AG04450 (cell line): Measurements from ENCODE around the gene PMP22. TPM values are rescaled to one million over a fixed set of nuclear protein-coding genes. Genes with fewer than 3 reads are reported as not detected.

Source experiments
- CTCF ChIA-PET: fragments of 300-600, 350-600 bp; formaldehyde crosslinking; extraction: SDS; loops from one replicate; lab custom pipeline; 2022; ENCODE audit warnings: antibody characterized with exemption, inconsistent platforms; lab: Charles Lee
- POLR2A ChIA-PET: fragments of 350-600 bp; formaldehyde crosslinking; extraction: SDS; loops from one replicate; lab custom pipeline; 2021; ENCODE audit warnings: antibody characterized with exemption, inconsistent platforms; lab: Yijun Ruan, JAX
- DNase-seq: peaks from one replicate; pipeline ENCODE4 v3.0.0-alpha.2; 2011; ENCODE audit warnings: low read depth, low spot score
- H3K27ac ChIP-seq: one replicate; pipeline ENCODE4 v1.5.1; 2012; ENCODE audit warnings: low read depth, low read length, control low read depth
- H3K27me3 ChIP-seq: one replicate; pipeline ENCODE4 v1.6.0; 2012; ENCODE audit warnings: low read length; ENCODE audit not compliant: control insufficient read depth, insufficient read depth
- H3K4me3 ChIP-seq: 2 replicates; pipeline ENCODE4 v1.5.1; 2011; ENCODE audit warnings: mild to moderate bottlenecking, low read depth, low read length, control low read depth
- H3K9me3 ChIP-seq: 2 replicates; pipeline ENCODE4 v1.5.1; 2012; ENCODE audit warnings: low read length; ENCODE audit not compliant: control insufficient read depth, insufficient read depth
- polyA plus RNA-seq: library from polyadenylated mRNA; depleted of rRNA; stranded (reverse); fragments of >200 nt; gene quantifications from 2 replicates; pipeline ENCODE4 v1.2.3, GENCODE V29; 2011
- TF ChIP-seq, protein P1 (sequence below): IDR thresholded peaks from 2 replicates; pipeline ENCODE4 v1.5.1; 2011; ENCODE audit warnings: low read depth, low read length, control low read depth, inconsistent platforms

The PMP22 gene
- polyA plus RNA-seq, 1 experiment: 204 TPM

DNA sequence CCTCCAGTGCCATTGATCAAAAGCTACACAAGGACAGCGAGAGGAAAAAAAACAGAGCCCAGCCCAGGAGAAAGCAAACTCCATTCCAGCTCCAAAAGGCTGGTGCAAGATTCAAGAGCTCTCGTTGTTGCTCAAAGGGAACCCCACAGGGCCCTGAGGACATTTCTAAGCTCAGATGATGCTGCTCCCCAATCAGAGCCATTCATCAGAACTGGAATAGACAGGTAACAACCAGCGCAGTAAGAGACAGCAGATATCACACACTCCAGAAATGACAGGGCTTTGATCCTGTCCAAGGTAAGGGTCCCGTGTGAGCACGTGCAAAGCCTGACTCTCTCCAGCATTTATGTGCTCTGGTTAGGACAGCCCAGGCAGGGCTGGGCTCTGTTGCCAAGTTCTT, 20.1 kb downstream of the PMP22 start:
- no peak for DNase-seq
- POLR2A ChIA-PET: interaction anchor here (0.6 kb wide), 1 partner anchor 120 kb away, joined by 3 read pairs; no protein-coding TSS in a partner anchor
- Histone ChIP-seq H3K9me3 (no peaks in the 10 kb centered on the region), H3K27ac (no peak overlapping the region), H3K4me3 (no peak overlapping the region), H3K27me3 (no peaks in the 10 kb centered on the region)
- CTCF ChIA-PET: interaction anchor here (1.9 kb wide), 1 partner anchor 13 kb away, joined by 6 read pairs; no protein-coding TSS in a partner anchor
- TF ChIP-seq, protein P1, sequence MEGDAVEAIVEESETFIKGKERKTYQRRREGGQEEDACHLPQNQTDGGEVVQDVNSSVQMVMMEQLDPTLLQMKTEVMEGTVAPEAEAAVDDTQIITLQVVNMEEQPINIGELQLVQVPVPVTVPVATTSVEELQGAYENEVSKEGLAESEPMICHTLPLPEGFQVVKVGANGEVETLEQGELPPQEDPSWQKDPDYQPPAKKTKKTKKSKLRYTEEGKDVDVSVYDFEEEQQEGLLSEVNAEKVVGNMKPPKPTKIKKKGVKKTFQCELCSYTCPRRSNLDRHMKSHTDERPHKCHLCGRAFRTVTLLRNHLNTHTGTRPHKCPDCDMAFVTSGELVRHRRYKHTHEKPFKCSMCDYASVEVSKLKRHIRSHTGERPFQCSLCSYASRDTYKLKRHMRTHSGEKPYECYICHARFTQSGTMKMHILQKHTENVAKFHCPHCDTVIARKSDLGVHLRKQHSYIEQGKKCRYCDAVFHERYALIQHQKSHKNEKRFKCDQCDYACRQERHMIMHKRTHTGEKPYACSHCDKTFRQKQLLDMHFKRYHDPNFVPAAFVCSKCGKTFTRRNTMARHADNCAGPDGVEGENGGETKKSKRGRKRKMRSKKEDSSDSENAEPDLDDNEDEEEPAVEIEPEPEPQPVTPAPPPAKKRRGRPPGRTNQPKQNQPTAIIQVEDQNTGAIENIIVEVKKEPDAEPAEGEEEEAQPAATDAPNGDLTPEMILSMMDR: no peak

DNA sequence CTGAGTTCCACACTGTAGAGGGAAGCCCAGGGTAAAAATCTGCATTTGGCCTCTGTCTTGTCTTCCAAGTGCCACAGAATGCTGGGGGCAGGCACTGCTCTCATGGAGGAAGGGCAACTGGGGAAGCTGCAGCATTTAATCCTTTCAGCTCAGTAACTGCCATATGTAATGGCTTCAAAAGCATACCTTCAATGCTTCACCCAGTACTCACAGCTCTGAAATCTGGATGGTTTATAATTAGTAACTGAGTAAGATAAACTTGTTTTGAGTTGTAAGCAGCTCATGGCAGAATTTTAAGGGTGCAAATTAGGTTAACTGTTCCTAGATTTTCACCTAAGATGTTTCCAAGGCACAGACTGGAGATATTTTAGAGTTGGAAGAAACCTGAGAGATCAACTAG, 24.5 kb downstream of the PMP22 start:
- Histone ChIP-seq H3K4me3 (no peak overlapping the region), H3K27ac (no peak overlapping the region), H3K9me3 (no peaks in the 10 kb centered on the region), H3K27me3 (no peaks in the 10 kb centered on the region)
- DNase-seq: no peak
- ChIA-PET POLR2A (no interaction called here), CTCF (interaction anchor here (0.7 to 1.6 kb wide), 3 partner anchors 16 to 262 kb away, joined by 4 to 7 read pairs (median 5); no protein-coding TSS in a partner anchor)
- TF ChIP-seq, protein P1: no peak

GRCh38 chr17:15239491-15239890, 25.6 kb downstream of the PMP22 start:
- TF ChIP-seq, protein P1: no peak
- H3K27ac ChIP-seq: no peak overlapping the region
- H3K27me3 ChIP-seq: no peaks in the 10 kb centered on the region
- no peak overlapping the region for H3K4me3 ChIP-seq
- POLR2A ChIA-PET: no interaction called here
- H3K9me3 ChIP-seq: no peaks in the 10 kb centered on the region
- CTCF ChIA-PET: interaction anchor here (1.6 kb wide), 1 partner anchor 263 kb away, joined by 7 read pairs; no protein-coding TSS in a partner anchor
- DNase-seq: no peak

DNA sequence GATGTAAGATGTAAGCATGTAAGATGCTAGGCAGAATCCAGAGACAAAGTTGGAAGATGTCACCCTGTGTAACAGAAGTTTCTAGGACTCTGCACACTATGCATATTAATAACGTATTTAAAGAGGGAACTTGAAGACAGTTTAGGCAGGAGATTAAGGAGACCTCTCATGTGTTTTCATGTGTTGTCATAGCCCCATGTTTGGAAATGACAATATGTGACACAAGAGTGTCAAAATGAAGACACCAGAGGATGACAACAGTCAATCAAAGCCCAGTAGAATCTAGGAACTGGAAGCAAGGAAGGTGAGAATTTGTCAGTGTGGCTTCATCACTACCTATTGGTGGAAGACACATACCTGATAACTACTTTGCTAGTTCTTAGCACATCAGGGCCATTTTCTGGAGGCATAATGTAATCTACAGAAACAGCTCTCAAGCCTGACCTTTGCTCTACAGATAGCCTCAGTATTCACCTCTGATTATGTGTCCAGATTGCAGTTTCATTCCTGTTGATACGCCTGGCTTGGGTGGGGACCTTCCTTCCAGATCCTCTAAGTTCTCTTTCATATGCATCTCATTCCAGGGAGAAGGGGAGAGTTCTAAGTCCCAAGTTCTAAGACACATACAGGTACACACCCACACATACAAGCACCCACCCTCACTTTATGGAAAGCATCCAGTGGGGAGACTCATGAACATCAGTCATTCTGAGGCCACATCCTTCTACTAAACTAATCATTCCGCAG, 26.3 kb downstream of the PMP22 start:
- TF ChIP-seq, protein P1: no peak

DNA sequence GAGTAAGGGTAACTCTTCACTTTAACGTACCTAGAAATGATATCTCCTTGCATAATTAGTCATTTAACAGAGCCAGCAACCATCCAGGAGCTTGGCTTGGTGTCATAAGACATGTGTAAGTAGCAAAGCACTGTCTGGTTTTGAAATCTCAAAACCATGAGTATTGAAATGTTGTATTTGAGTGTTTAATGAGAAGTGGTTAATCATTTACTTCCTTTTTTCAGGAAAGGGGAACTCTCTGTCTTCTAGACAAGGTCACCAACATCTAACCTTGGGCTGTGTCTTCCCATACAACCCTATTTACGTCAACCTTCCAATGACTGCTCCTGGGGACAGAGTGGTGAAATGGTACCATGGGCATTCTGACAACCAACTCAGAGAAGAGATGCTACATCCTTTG, 27.1 kb downstream of the PMP22 start:
- DNase-seq: no peak
- TF ChIP-seq, protein P1: no peak
- no peaks in the 10 kb centered on the region for H3K9me3 ChIP-seq
- H3K27ac ChIP-seq: no peak overlapping the region
- H3K27me3 ChIP-seq: no peaks in the 10 kb centered on the region
- ChIA-PET CTCF (no interaction called here), POLR2A (interaction anchor here (0.9 kb wide), 1 partner anchor 10 kb away, joined by 3 read pairs; no protein-coding TSS in a partner anchor)
- no peak overlapping the region for H3K4me3 ChIP-seq

More for the DNA sequence above, 26.3 kb downstream of the PMP22 start:
- Histone ChIP-seq H3K27ac (no peak overlapping the region), H3K27me3 (no peaks in the 10 kb centered on the region), H3K9me3 (no peaks in the 10 kb centered on the region), H3K4me3 (no peak overlapping the region)
- DNase-seq: no peak
- CTCF ChIA-PET: no interaction called here
- POLR2A ChIA-PET: no interaction called here
